IMR-90 (cell line): ENCODE results near the gene MORN4. TPM values are rescaled to one million over a fixed set of nuclear protein-coding genes. Genes with fewer than 3 reads are reported as not detected.

Experiments used
- ATAC-seq: fragments of 200-7000 bp; cut with Tn5 transposase; 2 replicates; pipeline ENCODE4 v1.9.1; 2020; ENCODE audit warnings: low read depth, mild to moderate bottlenecking, moderate library complexity
- BruUV-seq: library from RNA; stranded (reverse); fragments of 400-500 nt; replicated peaks from 2 replicates; lab custom pipeline; 2021; lab: Mats Ljungman, UMichigan
- CTCF ChIA-PET: fragments of 300-600 bp; formaldehyde crosslinking; extraction: SDS; loops from one replicate; lab custom pipeline; 2021; ENCODE audit warnings: antibody characterized with exemption; lab: Yijun Ruan, JAX
- POLR2A ChIA-PET: fragments of 300-600 bp; sonication (Branson Sonifier 250); formaldehyde crosslinking; loops from one replicate; lab custom pipeline; 2022; ENCODE audit warnings: antibody characterized with exemption; ENCODE audit not compliant: unreplicated experiment; lab: Charles Lee
- DNase-seq: peaks from one replicate; pipeline ENCODE4 v3.0.0; 2013
- H2AFZ ChIP-seq: replicated peaks from 2 replicates; pipeline ENCODE3; 2013; ENCODE audit warnings: low read length, mild to moderate bottlenecking; ENCODE audit not compliant: poor library complexity
- H2AK5ac ChIP-seq: 2 replicates; pipeline ENCODE4 v1.6.1; 2013; ENCODE audit warnings: low read depth, low read length, inconsistent platforms
- H2AK9ac ChIP-seq: replicated peaks from 2 replicates; pipeline ENCODE3; 2013; ENCODE audit warnings: mild to moderate bottlenecking, low read depth, low read length, moderate library complexity; ENCODE audit not compliant: poor library complexity
- H2BK120ac ChIP-seq: 2 replicates; pipeline ENCODE4 v1.6.1; 2013; ENCODE audit warnings: low read depth, low read length, inconsistent platforms
- H2BK15ac ChIP-seq: 3 replicates; pipeline ENCODE4 v1.6.1; 2013; ENCODE audit warnings: low read depth, low read length, inconsistent platforms
- H2BK20ac ChIP-seq: 2 replicates; pipeline ENCODE4 v1.6.1; 2013; ENCODE audit warnings: low read depth, mild to moderate bottlenecking, inconsistent platforms, low read length, moderate library complexity
- H2BK5ac ChIP-seq: 2 replicates; pipeline ENCODE4 v1.6.1; 2013; ENCODE audit warnings: mild to moderate bottlenecking, low read depth, low read length, inconsistent platforms; ENCODE audit not compliant: poor library complexity, severe bottlenecking
- H3K14ac ChIP-seq: replicated peaks from 2 replicates; pipeline ENCODE4 v1.6.1; 2013; ENCODE audit warnings: low read depth, low read length, inconsistent platforms
- H3K18ac ChIP-seq: 2 replicates; pipeline ENCODE4 v1.6.1; 2013; ENCODE audit warnings: low read depth, low read length, control low read depth
- H3K23ac ChIP-seq: 2 replicates; pipeline ENCODE4 v1.6.1; 2013; ENCODE audit warnings: low read depth, low read length, inconsistent platforms
- H3K27ac ChIP-seq: 2 replicates; pipeline ENCODE4 v1.5.1; 2013; ENCODE audit warnings: mild to moderate bottlenecking, control low read depth, low read length; ENCODE audit not compliant: insufficient read depth
- H3K27me3 ChIP-seq: 2 replicates; pipeline ENCODE4 v1.6.1; 2013; ENCODE audit warnings: low read length; ENCODE audit not compliant: control insufficient read depth, insufficient read depth
- H3K36me3 ChIP-seq: 2 replicates; pipeline ENCODE4 v1.6.1; 2013; ENCODE audit warnings: low read length, mixed read lengths; ENCODE audit not compliant: control insufficient read depth, insufficient read depth
- H3K4ac ChIP-seq: 2 replicates; pipeline ENCODE4 v1.6.1; 2013; ENCODE audit warnings: low read depth, low read length, inconsistent platforms
- H3K4me1 ChIP-seq: 2 replicates; pipeline ENCODE4 v1.6.1; 2013; ENCODE audit warnings: low read length, mixed read lengths; ENCODE audit not compliant: control insufficient read depth, insufficient read depth
- H3K4me2 ChIP-seq: 2 replicates; pipeline ENCODE4 v1.6.1; 2013; ENCODE audit warnings: low read depth, mild to moderate bottlenecking, control low read depth, low read length, moderate library complexity
- H3K4me3 ChIP-seq: 2 replicates; pipeline ENCODE4 v1.5.1; 2013; ENCODE audit warnings: low read depth, mild to moderate bottlenecking, control low read depth, low read length, moderate library complexity; ENCODE audit not compliant: insufficient read depth
- H3K56ac ChIP-seq: 2 replicates; pipeline ENCODE4 v1.6.1; 2013; ENCODE audit warnings: low read length, inconsistent platforms; ENCODE audit not compliant: insufficient read depth; ENCODE audit errors: extremely low read depth
- H3K79me1 ChIP-seq, 2 experiments: 2 replicates each; pipeline ENCODE4 v1.6.1; 2013; ENCODE audit warnings: low read length in 2 of 2, inconsistent platforms in 1 of 2, low read depth in 1 of 2
- H3K9ac ChIP-seq: 2 replicates; pipeline ENCODE4 v1.6.1; 2013; ENCODE audit warnings: low read depth, low read length, control low read depth
- H3K9me1 ChIP-seq: 2 replicates; pipeline ENCODE4 v1.6.1; 2013; ENCODE audit warnings: low read length, inconsistent platforms; ENCODE audit not compliant: insufficient read depth
- H3K9me3 ChIP-seq: 2 replicates; pipeline ENCODE4 v1.6.1; 2013; ENCODE audit warnings: low read length; ENCODE audit not compliant: control insufficient read depth, insufficient read depth
- H4K20me1 ChIP-seq: 2 replicates; pipeline ENCODE4 v1.6.1; 2013; ENCODE audit warnings: low read length, inconsistent platforms; ENCODE audit not compliant: insufficient read depth
- H4K5ac ChIP-seq: 2 replicates; pipeline ENCODE4 v1.6.1; 2013; ENCODE audit warnings: mild to moderate bottlenecking, low read depth, low read length, control low read depth
- H4K8ac ChIP-seq, 2 experiments: 2 replicates each; pipeline ENCODE4 v1.6.1; 2013; ENCODE audit warnings: low read depth in 2 of 2, low read length in 2 of 2, control low read depth in 1 of 2, inconsistent platforms in 1 of 2
- H4K91ac ChIP-seq: 2 replicates; pipeline ENCODE4 v1.6.1; 2013; ENCODE audit warnings: low read depth, low read length, inconsistent platforms; ENCODE audit not compliant: insufficient read depth
- CHD1 ChIP-seq: IDR thresholded peaks from 2 replicates; pipeline ENCODE4 v1.6.1; 2012; ENCODE audit warnings: low read depth, low read length, improper control_type of control experiment
- CTCF ChIP-seq: conservative IDR thresholded peaks from 2 replicates; pipeline ENCODE4 v1.5.1; 2012; ENCODE audit warnings: mild to moderate bottlenecking, low read depth, low read length, improper control_type of control experiment
- MAFK ChIP-seq: IDR thresholded peaks from 2 replicates; pipeline ENCODE4 v1.6.1; 2012; ENCODE audit warnings: low read depth, low read length, improper control_type of control experiment
- MXI1 ChIP-seq: IDR thresholded peaks from 2 replicates; pipeline ENCODE4 v1.6.1; 2012; ENCODE audit warnings: low read depth, mild to moderate bottlenecking, low read length, moderate library complexity, borderline replicate concordance
- POLR2A ChIP-seq: IDR thresholded peaks from 2 replicates; pipeline ENCODE4 v1.6.1; 2012; ENCODE audit warnings: mild to moderate bottlenecking, low read depth, low read length
- SMC3 ChIP-seq: fragments of 150-350 bp; IDR thresholded peaks from 2 replicates; pipeline ENCODE4 v1.6.1; 2016; ENCODE audit warnings: low read depth, mild to moderate bottlenecking, antibody characterized with exemption, low read length, moderate library complexity
- WGBS, 2 experiments: methylation state at CpG; one replicate each; pipeline versions ENCODE4 v1.1.5 to v1.1.7; 2013; ENCODE audit warnings: missing lambda C conversion rate in 2 of 2; ENCODE audit not compliant: insufficient read length in 1 of 2; ENCODE audit errors: extremely low coverage in 2 of 2; 5-methylcytosine and 5-hydroxymethylcytosine counted together
- dilution Hi-C: fragments of 300-500 bp; cut with HindIII; formaldehyde crosslinking; loops from one replicate; pipeline ENCODE4 v1.14.3; 2018; ENCODE audit warnings: low sequenced_read_pairs; ENCODE audit not compliant: unreplicated experiment
- in situ Hi-C: fragments of 300-500 bp; cut with MboI; formaldehyde crosslinking; loops from 3 replicates; pipeline ENCODE4 v1.14.3; 2019; ENCODE audit warnings: low sequenced_read_pairs, inconsistent platforms, mixed read lengths
- intact Hi-C: fragments of 100-400 bp; cut with micrococcal nuclease; formaldehyde crosslinking; loops from 2 replicates; pipeline ENCODE4 v1.10.0; 2022
- polyA plus RNA-seq, 3 experiments: library from polyadenylated mRNA; depleted of rRNA; stranded (reverse); fragments of >200 nt; gene quantifications; 2 replicates each; pipeline ENCODE4 v1.2.3, GENCODE V29; 2012; ENCODE audit warnings: low replicate concordance in 1 of 3
- total RNA-seq: library from RNA; depleted of rRNA; stranded (reverse); fragments of >200 nt; gene quantifications from 2 replicates; pipeline ENCODE4 v1.2.3, GENCODE V29; 2012
- TF ChIP-seq, protein P1 (sequence below): fragments of 150-350 bp; IDR thresholded peaks from 2 replicates; pipeline ENCODE4 v1.6.1; 2017; ENCODE audit warnings: mild to moderate bottlenecking, antibody characterized with exemption, low read length, low read depth

Gene MORN4
- total and polyA plus RNA-seq, 2 of the 4 experiments (the other 2 are of a cell fraction), result 3.2 to 8.4 TPM

DNA sequence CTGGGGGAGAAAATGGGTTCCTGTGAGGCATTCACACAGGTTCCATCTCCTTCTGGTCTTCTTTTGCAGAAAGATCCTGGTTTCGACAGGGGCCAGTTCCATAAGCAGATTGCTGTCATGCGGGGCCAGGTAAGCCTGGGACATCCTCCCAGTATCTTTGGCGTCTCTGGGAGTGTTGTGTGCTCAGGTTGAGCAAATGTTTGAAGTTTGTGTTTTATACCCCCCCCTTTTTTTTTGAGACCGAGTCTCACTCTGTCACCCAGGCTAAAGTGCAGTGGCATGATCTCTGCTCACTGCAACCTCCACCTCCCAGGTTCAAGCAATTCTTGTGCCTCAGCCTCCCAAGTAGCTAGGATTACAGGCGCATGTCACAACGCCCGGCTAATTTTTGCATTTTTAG is 33.7 kb upstream of the MORN4 start:
- Histone ChIP-seq H2AK9ac (no peak overlapping the region), H2BK5ac (no peak overlapping the region), H2BK15ac (no peak overlapping the region), H3K4ac (no peak overlapping the region), H3K9ac (no peak overlapping the region), H3K14ac (no peak overlapping the region), H3K4me2 (no peak overlapping the region), H3K9me1 (no peaks in the 10 kb centered on the region), H2BK120ac (no peak overlapping the region), H4K5ac (no peak overlapping the region), H3K4me1 (no peaks in the 10 kb centered on the region), H4K20me1 (no peaks in the 10 kb centered on the region), H3K23ac (no peak overlapping the region), H3K56ac (no peak overlapping the region), H3K36me3 (peaks cover 50% of the 10 kb centered on the region), H3K9me3 (no peaks in the 10 kb centered on the region), H3K4me3 (no peak overlapping the region), H3K27ac (no peak overlapping the region), H2BK20ac (no peak overlapping the region), H3K27me3 (no peaks in the 10 kb centered on the region), H4K91ac (no peak overlapping the region), H4K8ac (no peak overlapping the region), H3K18ac (no peak overlapping the region), H2AK5ac (no peak overlapping the region), H2AFZ (no peak overlapping the region), H3K79me1 (peaks cover 8 to 16% of the 10 kb centered on the region in 2 experiments)
- in situ Hi-C loops, result no loop called here
- dilution Hi-C loops, result no loop called here
- BruUV-seq, result no TSS peak
- ATAC-seq (no peak), DNase-seq (no peak)
- 97% methylated on average over 3 of the region's 7 CpGs; no CpG with 5 or more reads in 1 of the 2 experiments for WGBS, 2 experiments
- TF ChIP-seq, protein P1, sequence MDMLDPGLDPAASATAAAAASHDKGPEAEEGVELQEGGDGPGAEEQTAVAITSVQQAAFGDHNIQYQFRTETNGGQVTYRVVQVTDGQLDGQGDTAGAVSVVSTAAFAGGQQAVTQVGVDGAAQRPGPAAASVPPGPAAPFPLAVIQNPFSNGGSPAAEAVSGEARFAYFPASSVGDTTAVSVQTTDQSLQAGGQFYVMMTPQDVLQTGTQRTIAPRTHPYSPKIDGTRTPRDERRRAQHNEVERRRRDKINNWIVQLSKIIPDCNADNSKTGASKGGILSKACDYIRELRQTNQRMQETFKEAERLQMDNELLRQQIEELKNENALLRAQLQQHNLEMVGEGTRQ, result no peak
- TF ChIP-seq POLR2A (no peak), CTCF (no peak), MAFK (no peak), SMC3 (no peak), MXI1 (no peak), CHD1 (no peak)
- ChIA-PET CTCF (no interaction called here), POLR2A (no interaction called here)
- intact Hi-C loops, result no loop called here
